ENCODE measurements around the gene MYOZ2.
A peak's percentile ranks its signal among the peaks of the same experiment; 100 is the strongest.

The MYOZ2 gene

GRCh38 chr4:119209586-119209985, 74.0 kb downstream of the MYOZ2 start:
- no peaks in the 10 kb centered on the region for H3K9me3 ChIP-seq (ENCODE audit: control insufficient read depth, low read length)
- peaks cover 10% of the 10 kb centered on the region for H3K4me1 ChIP-seq (ENCODE audit: control insufficient read depth, insufficient read depth, low read length, poor library complexity, severe bottlenecking)
- H3K4me3 ChIP-seq (ENCODE audit: insufficient read depth, low read depth, low read length, poor library complexity, severe bottlenecking): no peak overlapping the region
- no peaks in the 10 kb centered on the region for H3K27me3 ChIP-seq (replicated peaks; ENCODE audit: control insufficient read depth, insufficient read depth, low read length, poor library complexity, severe bottlenecking)
- DNase-seq: no peak
- H3K27ac ChIP-seq (ENCODE audit: insufficient read depth, low read length, poor library complexity, severe bottlenecking): no peak overlapping the region
- no peaks in the 10 kb centered on the region for H3K36me3 ChIP-seq (ENCODE audit: control insufficient read depth, insufficient read depth, low read length)

GRCh38 chr4:119210775-119211174, 75.1 kb downstream of the MYOZ2 start:
- H3K27me3 ChIP-seq (replicated peaks; ENCODE audit: control insufficient read depth, insufficient read depth, low read length, poor library complexity, severe bottlenecking): no peaks in the 10 kb centered on the region
- H3K36me3 ChIP-seq (ENCODE audit: control insufficient read depth, insufficient read depth, low read length): no peaks in the 10 kb centered on the region
- H3K4me1 ChIP-seq (ENCODE audit: control insufficient read depth, insufficient read depth, low read length, poor library complexity, severe bottlenecking): peaks cover 10% of the 10 kb centered on the region
- DNase-seq: no peak
- no peak overlapping the region for H3K27ac ChIP-seq (ENCODE audit: insufficient read depth, low read length, poor library complexity, severe bottlenecking)
- H3K9me3 ChIP-seq (ENCODE audit: control insufficient read depth, low read length): no peaks in the 10 kb centered on the region
- H3K4me3 ChIP-seq (ENCODE audit: insufficient read depth, low read depth, low read length, poor library complexity, severe bottlenecking): no peak overlapping the region

- no peaks in the 10 kb centered on the region for H3K9me3 ChIP-seq (ENCODE audit: control insufficient read depth, low read length)
- DNase-seq: no peak
- H3K27me3 ChIP-seq (replicated peaks; ENCODE audit: control insufficient read depth, insufficient read depth, low read length, poor library complexity, severe bottlenecking): no peaks in the 10 kb centered on the region
- H3K27ac ChIP-seq (ENCODE audit: insufficient read depth, low read length, poor library complexity, severe bottlenecking): peak overlapping the region; percentile 77
- H3K4me3 ChIP-seq (ENCODE audit: insufficient read depth, low read depth, low read length, poor library complexity, severe bottlenecking): peak overlapping the region; percentile 78
- H3K4me1 ChIP-seq (ENCODE audit: control insufficient read depth, insufficient read depth, low read length, poor library complexity, severe bottlenecking): peaks cover 10% of the 10 kb centered on the region
- H3K36me3 ChIP-seq (ENCODE audit: control insufficient read depth, insufficient read depth, low read length): no peaks in the 10 kb centered on the region
Measured at GRCh38 chr4:119211867-119212233, 76.2 kb downstream of the MYOZ2 start.

GRCh38 chr4:119212234-119212963, 76.8 kb downstream of the MYOZ2 start, which contains the start of gene USP53:
Gene USP53 (plus strand): TSS chr4:119212713. CDS start chr4:119239760, 27,047 bp downstream.
- H3K36me3 ChIP-seq (ENCODE audit: control insufficient read depth, insufficient read depth, low read length): no peaks in the 10 kb centered on the region
- no peaks in the 10 kb centered on the region for H3K27me3 ChIP-seq (replicated peaks; ENCODE audit: control insufficient read depth, insufficient read depth, low read length, poor library complexity, severe bottlenecking)
- H3K4me1 ChIP-seq (ENCODE audit: control insufficient read depth, insufficient read depth, low read length, poor library complexity, severe bottlenecking): peaks cover 10% of the 10 kb centered on the region
- peak; percentile 96 to 97 (median 97) for DNase-seq
- H3K27ac ChIP-seq (ENCODE audit: insufficient read depth, low read length, poor library complexity, severe bottlenecking): peak within 1 kb of the TSS; percentile 77
- H3K4me3 ChIP-seq (ENCODE audit: insufficient read depth, low read depth, low read length, poor library complexity, severe bottlenecking): peak within 1 kb of the TSS; percentile 78
- no peaks in the 10 kb centered on the region for H3K9me3 ChIP-seq (ENCODE audit: control insufficient read depth, low read length)

- Histone ChIP-seq H3K27me3 (replicated peaks; ENCODE audit: control insufficient read depth, insufficient read depth, low read length, poor library complexity, severe bottlenecking) (no peaks in the 10 kb centered on the region), H3K9me3 (ENCODE audit: control insufficient read depth, low read length) (no peaks in the 10 kb centered on the region), H3K36me3 (ENCODE audit: control insufficient read depth, insufficient read depth, low read length) (peaks cover 4% of the 10 kb centered on the region), H3K4me3 (ENCODE audit: insufficient read depth, low read depth, low read length, poor library complexity, severe bottlenecking) (peak overlapping the region; percentile 78), H3K27ac (ENCODE audit: insufficient read depth, low read length, poor library complexity, severe bottlenecking) (peak overlapping the region; percentile 77), H3K4me1 (ENCODE audit: control insufficient read depth, insufficient read depth, low read length, poor library complexity, severe bottlenecking) (peaks cover 10% of the 10 kb centered on the region)
- peak; percentile 38 to 45 (median 41) for DNase-seq
Measured at GRCh38 chr4:119212964-119213606, 77.5 kb downstream of the MYOZ2 start.

- H3K27me3 ChIP-seq (replicated peaks; ENCODE audit: control insufficient read depth, insufficient read depth, low read length, poor library complexity, severe bottlenecking): no peaks in the 10 kb centered on the region
- no peak overlapping the region for H3K4me3 ChIP-seq (ENCODE audit: insufficient read depth, low read depth, low read length, poor library complexity, severe bottlenecking)
- H3K36me3 ChIP-seq (ENCODE audit: control insufficient read depth, insufficient read depth, low read length): peaks cover 8% of the 10 kb centered on the region
- H3K4me1 ChIP-seq (ENCODE audit: control insufficient read depth, insufficient read depth, low read length, poor library complexity, severe bottlenecking): no peaks in the 10 kb centered on the region
- no peak for DNase-seq
- no peak overlapping the region for H3K27ac ChIP-seq (ENCODE audit: insufficient read depth, low read length, poor library complexity, severe bottlenecking)
- H3K9me3 ChIP-seq (ENCODE audit: control insufficient read depth, low read length): no peaks in the 10 kb centered on the region
Measured at GRCh38 chr4:119218093-119218492, 82.5 kb downstream of the MYOZ2 start.

DNA sequence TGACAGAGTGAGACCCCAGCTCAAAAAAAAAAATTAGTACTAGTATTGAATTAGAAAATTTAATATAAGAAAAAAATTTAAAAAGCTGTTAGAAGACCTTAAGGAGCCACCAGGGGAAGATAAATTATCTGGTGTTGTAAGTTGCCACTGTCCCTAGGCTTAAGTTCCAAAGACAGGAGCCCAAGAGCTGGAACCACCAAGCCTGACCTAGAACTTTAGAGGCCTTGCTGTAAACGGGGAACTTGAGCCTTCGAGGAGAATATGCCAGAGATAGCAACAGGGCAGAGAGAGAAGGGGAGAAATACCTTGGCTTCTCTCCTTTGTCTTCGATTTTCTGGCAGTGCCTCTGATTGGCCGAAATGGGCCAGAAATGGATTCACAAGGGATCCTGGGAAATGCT, 85.8 kb downstream of the MYOZ2 start:
- H3K4me1 ChIP-seq (ENCODE audit: control insufficient read depth, insufficient read depth, low read length, poor library complexity, severe bottlenecking): no peaks in the 10 kb centered on the region
- no peak for DNase-seq
- H3K9me3 ChIP-seq (ENCODE audit: control insufficient read depth, low read length): no peaks in the 10 kb centered on the region
- peaks cover 8% of the 10 kb centered on the region for H3K36me3 ChIP-seq (ENCODE audit: control insufficient read depth, insufficient read depth, low read length)
- no peak overlapping the region for H3K27ac ChIP-seq (ENCODE audit: insufficient read depth, low read length, poor library complexity, severe bottlenecking)
- no peaks in the 10 kb centered on the region for H3K27me3 ChIP-seq (replicated peaks; ENCODE audit: control insufficient read depth, insufficient read depth, low read length, poor library complexity, severe bottlenecking)
- H3K4me3 ChIP-seq (ENCODE audit: insufficient read depth, low read depth, low read length, poor library complexity, severe bottlenecking): no peak overlapping the region

- H3K27me3 ChIP-seq (replicated peaks; ENCODE audit: control insufficient read depth, insufficient read depth, low read length, poor library complexity, severe bottlenecking): no peaks in the 10 kb centered on the region
- no peaks in the 10 kb centered on the region for H3K4me1 ChIP-seq (ENCODE audit: control insufficient read depth, insufficient read depth, low read length, poor library complexity, severe bottlenecking)
- DNase-seq: no peak
- no peaks in the 10 kb centered on the region for H3K36me3 ChIP-seq (ENCODE audit: control insufficient read depth, insufficient read depth, low read length)
- H3K4me3 ChIP-seq (ENCODE audit: insufficient read depth, low read depth, low read length, poor library complexity, severe bottlenecking): no peak overlapping the region
- no peaks in the 10 kb centered on the region for H3K9me3 ChIP-seq (ENCODE audit: control insufficient read depth, low read length)
- no peak overlapping the region for H3K27ac ChIP-seq (ENCODE audit: insufficient read depth, low read length, poor library complexity, severe bottlenecking)
Measured at GRCh38 chr4:119227690-119228089, 92.1 kb downstream of the MYOZ2 start.

GRCh38 chr4:119228406-119228805, 92.8 kb downstream of the MYOZ2 start:
- Histone ChIP-seq H3K36me3 (ENCODE audit: control insufficient read depth, insufficient read depth, low read length) (no peaks in the 10 kb centered on the region), H3K4me3 (ENCODE audit: insufficient read depth, low read depth, low read length, poor library complexity, severe bottlenecking) (no peak overlapping the region), H3K4me1 (ENCODE audit: control insufficient read depth, insufficient read depth, low read length, poor library complexity, severe bottlenecking) (no peaks in the 10 kb centered on the region), H3K27me3 (replicated peaks; ENCODE audit: control insufficient read depth, insufficient read depth, low read length, poor library complexity, severe bottlenecking) (no peaks in the 10 kb centered on the region), H3K27ac (ENCODE audit: insufficient read depth, low read length, poor library complexity, severe bottlenecking) (no peak overlapping the region), H3K9me3 (ENCODE audit: control insufficient read depth, low read length) (no peaks in the 10 kb centered on the region)
- DNase-seq: no peak

GRCh38 chr4:119229908-119230687, 94.5 kb downstream of the MYOZ2 start:
- Histone ChIP-seq H3K27me3 (replicated peaks; ENCODE audit: control insufficient read depth, insufficient read depth, low read length, poor library complexity, severe bottlenecking) (no peaks in the 10 kb centered on the region), H3K4me3 (ENCODE audit: insufficient read depth, low read depth, low read length, poor library complexity, severe bottlenecking) (no peak overlapping the region), H3K36me3 (ENCODE audit: control insufficient read depth, insufficient read depth, low read length) (no peaks in the 10 kb centered on the region), H3K9me3 (ENCODE audit: control insufficient read depth, low read length) (no peaks in the 10 kb centered on the region), H3K4me1 (ENCODE audit: control insufficient read depth, insufficient read depth, low read length, poor library complexity, severe bottlenecking) (peaks cover 7% of the 10 kb centered on the region), H3K27ac (ENCODE audit: insufficient read depth, low read length, poor library complexity, severe bottlenecking) (no peak overlapping the region)
- DNase-seq: no peak
